Skeletal muscle satellite cell (primary cell): ENCODE data around the gene SERPINA6.

ENCODE experiments used
- H3K27me3 ChIP-seq: 2 replicates; pipeline ENCODE4 v1.7.0; 2013; ENCODE audit warnings: low read length; ENCODE audit not compliant: control insufficient read depth, insufficient read depth
- H3K36me3 ChIP-seq: 2 replicates; pipeline ENCODE4 v1.7.0; 2013; ENCODE audit warnings: mild to moderate bottlenecking, control low read depth, low read length; ENCODE audit not compliant: insufficient read depth
- H3K4me1 ChIP-seq: 2 replicates; pipeline ENCODE4 v1.7.0; 2013; ENCODE audit warnings: low read length; ENCODE audit not compliant: control insufficient read depth, insufficient read depth
- H3K4me2 ChIP-seq: 2 replicates; pipeline ENCODE4 v1.7.0; 2013; ENCODE audit warnings: mild to moderate bottlenecking, low read length
- H3K4me3 ChIP-seq: 2 replicates; pipeline ENCODE4 v1.7.0; 2013; ENCODE audit warnings: low read length
- H3K9ac ChIP-seq: 2 replicates; pipeline ENCODE4 v1.7.0; 2013; ENCODE audit warnings: mild to moderate bottlenecking, low read depth, low read length, moderate library complexity
- H3K9me3 ChIP-seq: replicated peaks from 2 replicates; pipeline ENCODE4 v1.7.0; 2013; ENCODE audit warnings: mild to moderate bottlenecking, control low read depth, low read length

Gene SERPINA6

GRCh38 chr14:94334872-94335271, 11.7 kb upstream of the SERPINA6 start:
- H3K4me3 ChIP-seq, result no peak overlapping the region
- H3K4me2 ChIP-seq, result no peak overlapping the region
- H3K9me3 ChIP-seq, result no peaks in the 10 kb centered on the region
- H3K36me3 ChIP-seq, result no peaks in the 10 kb centered on the region
- H3K27me3 ChIP-seq, result no peaks in the 10 kb centered on the region
- H3K4me1 ChIP-seq, result no peaks in the 10 kb centered on the region
- H3K9ac ChIP-seq, result no peak overlapping the region

DNA sequence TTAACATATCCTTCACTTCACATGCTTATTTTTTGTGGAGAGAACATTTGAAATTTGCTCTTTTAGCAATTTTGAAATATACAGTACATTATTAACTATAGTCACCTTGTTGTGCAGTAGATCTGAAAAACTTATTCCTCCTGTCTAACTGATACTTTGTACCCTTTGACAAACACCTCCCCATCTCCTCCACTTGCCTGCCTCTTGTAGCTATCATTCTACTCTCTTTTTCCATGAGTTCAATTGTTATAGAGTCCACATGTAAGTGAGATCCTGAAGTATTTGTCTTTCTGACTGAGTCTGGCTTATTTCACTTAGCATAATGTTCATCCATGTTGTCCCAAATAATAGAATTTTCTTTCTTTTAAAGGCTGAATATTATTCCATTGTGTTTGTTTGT, 9.5 kb upstream of the SERPINA6 start:
- Histone ChIP-seq H3K4me3 (no peak overlapping the region), H3K27me3 (no peaks in the 10 kb centered on the region), H3K9ac (no peak overlapping the region), H3K9me3 (no peaks in the 10 kb centered on the region), H3K36me3 (no peaks in the 10 kb centered on the region), H3K4me1 (no peaks in the 10 kb centered on the region), H3K4me2 (no peak overlapping the region)

GRCh38 chr14:94332063-94332583, 9.0 kb upstream of the SERPINA6 start:
- H3K36me3 ChIP-seq, result no peaks in the 10 kb centered on the region
- H3K4me1 ChIP-seq, result no peaks in the 10 kb centered on the region
- no peaks in the 10 kb centered on the region for H3K9me3 ChIP-seq
- no peaks in the 10 kb centered on the region for H3K27me3 ChIP-seq
- no peak overlapping the region for H3K9ac ChIP-seq
- H3K4me2 ChIP-seq, result no peak overlapping the region
- no peak overlapping the region for H3K4me3 ChIP-seq

- Histone ChIP-seq H3K27me3 (no peaks in the 10 kb centered on the region), H3K4me1 (no peaks in the 10 kb centered on the region), H3K4me2 (no peak overlapping the region), H3K9me3 (no peaks in the 10 kb centered on the region), H3K36me3 (no peaks in the 10 kb centered on the region), H3K9ac (no peak overlapping the region), H3K4me3 (no peak overlapping the region)
Measured at GRCh38 chr14:94331462-94331861, 8.3 kb upstream of the SERPINA6 start.

DNA sequence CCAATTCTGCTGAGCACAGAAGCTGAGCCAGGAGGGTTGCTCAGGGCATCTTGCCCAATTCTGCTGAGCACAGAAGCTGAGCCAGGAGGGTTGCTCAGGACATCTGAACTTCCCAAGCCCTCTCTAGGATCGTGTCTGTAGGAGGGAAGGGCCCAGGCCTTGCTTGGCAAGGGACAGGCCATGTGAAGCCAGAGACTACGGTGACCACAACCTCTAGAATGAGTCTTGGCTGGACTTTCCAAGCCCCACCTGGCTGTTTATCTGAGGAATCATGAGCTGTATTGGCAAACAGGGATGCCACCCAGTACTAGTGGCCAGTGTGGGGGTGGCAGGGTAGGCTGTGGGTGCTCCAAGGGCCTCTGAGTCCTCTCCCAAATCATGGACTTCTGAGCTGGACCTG, 7.7 kb upstream of the SERPINA6 start:
- Histone ChIP-seq H3K36me3 (no peaks in the 10 kb centered on the region), H3K4me1 (no peaks in the 10 kb centered on the region), H3K4me2 (no peak overlapping the region), H3K27me3 (no peaks in the 10 kb centered on the region), H3K9ac (no peak overlapping the region), H3K9me3 (no peaks in the 10 kb centered on the region), H3K4me3 (no peak overlapping the region)

DNA sequence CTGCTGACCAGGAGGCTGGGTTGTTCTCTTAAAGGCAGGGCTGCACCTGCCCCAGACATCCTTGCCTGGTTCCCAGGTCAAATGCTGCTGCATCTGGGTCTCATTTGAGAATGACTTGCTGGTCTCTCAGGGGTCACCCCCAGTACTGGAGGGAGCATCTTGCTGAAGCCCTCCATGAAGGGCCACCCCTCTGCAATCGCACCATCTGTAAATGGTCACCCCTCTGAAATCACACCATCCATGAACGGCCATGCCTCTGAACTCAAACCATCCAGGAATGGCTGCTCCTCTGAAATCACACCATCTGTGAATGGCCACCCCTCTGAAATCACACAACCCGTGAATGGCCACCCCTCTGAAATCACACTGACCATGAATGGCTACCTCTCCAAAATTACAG, 7.3 kb upstream of the SERPINA6 start:
- Histone ChIP-seq H3K9ac (no peak overlapping the region), H3K4me2 (no peak overlapping the region), H3K9me3 (no peaks in the 10 kb centered on the region), H3K36me3 (no peaks in the 10 kb centered on the region), H3K4me3 (no peak overlapping the region), H3K4me1 (no peaks in the 10 kb centered on the region), H3K27me3 (no peaks in the 10 kb centered on the region)

DNA sequence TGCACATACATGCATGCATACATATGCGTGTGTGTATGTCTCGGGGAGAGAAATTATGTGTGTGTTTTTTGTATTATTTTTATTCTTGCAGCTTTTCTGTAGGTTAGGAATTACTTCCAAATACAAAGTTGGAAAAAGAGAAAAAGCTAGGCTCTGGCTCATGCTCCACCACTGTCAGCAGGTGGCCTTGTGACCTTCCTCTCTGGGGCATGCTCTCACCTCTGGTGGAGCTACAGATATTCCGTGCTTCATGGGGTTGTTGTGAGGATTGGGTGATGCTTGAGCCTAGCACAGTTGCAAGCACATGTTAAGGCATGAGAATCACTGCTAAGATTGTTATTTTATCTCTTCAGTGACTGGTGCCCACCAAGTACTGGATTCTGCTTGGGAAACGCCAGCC, 6.7 kb upstream of the SERPINA6 start:
- Histone ChIP-seq H3K4me2 (no peak overlapping the region), H3K4me1 (no peaks in the 10 kb centered on the region), H3K9ac (no peak overlapping the region), H3K27me3 (no peaks in the 10 kb centered on the region), H3K36me3 (no peaks in the 10 kb centered on the region), H3K9me3 (no peaks in the 10 kb centered on the region), H3K4me3 (no peak overlapping the region)

DNA sequence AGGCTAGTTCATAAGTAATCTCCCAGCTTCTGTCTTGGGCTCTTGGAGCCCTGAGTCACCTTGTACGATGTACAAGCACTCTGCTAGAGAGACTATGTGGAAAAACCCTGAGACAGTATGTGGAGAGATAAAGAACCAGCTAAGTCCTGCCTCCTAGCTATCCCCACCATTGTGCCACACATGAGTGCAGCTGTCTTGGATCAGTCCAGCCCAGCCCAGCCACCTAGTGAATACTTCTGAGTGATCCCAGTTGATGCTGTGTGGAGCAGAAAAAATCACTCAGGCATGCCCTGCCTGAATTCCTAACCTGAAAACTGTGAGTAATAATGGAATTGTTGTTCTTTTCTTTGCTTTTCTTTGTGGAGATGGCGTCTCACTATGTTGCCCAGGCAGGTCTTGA, 5.1 kb upstream of the SERPINA6 start:
- H3K4me2 ChIP-seq, result no peak overlapping the region
- peaks cover 5% of the 10 kb centered on the region for H3K4me1 ChIP-seq
- H3K27me3 ChIP-seq, result no peaks in the 10 kb centered on the region
- H3K36me3 ChIP-seq, result no peaks in the 10 kb centered on the region
- no peak overlapping the region for H3K9ac ChIP-seq
- H3K9me3 ChIP-seq, result no peaks in the 10 kb centered on the region
- no peak overlapping the region for H3K4me3 ChIP-seq

GRCh38 chr14:94321421-94322271, 1.5 kb downstream of the SERPINA6 start:
- Histone ChIP-seq H3K27me3 (no peaks in the 10 kb centered on the region), H3K36me3 (no peaks in the 10 kb centered on the region), H3K9ac (no peak overlapping the region), H3K4me1 (peaks cover 13% of the 10 kb centered on the region), H3K9me3 (no peaks in the 10 kb centered on the region), H3K4me3 (no peak overlapping the region), H3K4me2 (no peak overlapping the region)

DNA sequence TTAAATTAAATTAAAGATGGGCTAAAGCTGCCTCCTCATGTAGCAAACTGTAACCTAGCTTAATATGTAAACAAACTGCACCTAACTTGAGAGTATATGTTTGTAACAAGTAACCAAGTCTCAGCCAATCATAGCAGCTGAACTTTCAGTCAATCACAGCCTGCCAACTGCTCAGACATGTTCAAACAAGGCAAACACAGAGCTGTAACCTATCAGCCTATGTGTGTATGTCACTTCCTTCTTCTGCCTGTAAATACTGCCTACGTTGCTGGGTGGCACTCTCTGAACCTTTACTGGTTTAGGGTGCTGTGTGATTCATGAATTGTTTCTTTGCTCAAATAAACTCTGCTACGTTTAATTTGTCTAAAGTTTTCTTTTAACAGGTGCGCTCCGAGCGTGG, 2.9 kb downstream of the SERPINA6 start:
- H3K4me2 ChIP-seq, result no peak overlapping the region
- no peaks in the 10 kb centered on the region for H3K36me3 ChIP-seq
- H3K27me3 ChIP-seq, result no peaks in the 10 kb centered on the region
- H3K9ac ChIP-seq, result no peak overlapping the region
- no peaks in the 10 kb centered on the region for H3K9me3 ChIP-seq
- H3K4me3 ChIP-seq, result no peak overlapping the region
- peaks cover 13% of the 10 kb centered on the region for H3K4me1 ChIP-seq

DNA sequence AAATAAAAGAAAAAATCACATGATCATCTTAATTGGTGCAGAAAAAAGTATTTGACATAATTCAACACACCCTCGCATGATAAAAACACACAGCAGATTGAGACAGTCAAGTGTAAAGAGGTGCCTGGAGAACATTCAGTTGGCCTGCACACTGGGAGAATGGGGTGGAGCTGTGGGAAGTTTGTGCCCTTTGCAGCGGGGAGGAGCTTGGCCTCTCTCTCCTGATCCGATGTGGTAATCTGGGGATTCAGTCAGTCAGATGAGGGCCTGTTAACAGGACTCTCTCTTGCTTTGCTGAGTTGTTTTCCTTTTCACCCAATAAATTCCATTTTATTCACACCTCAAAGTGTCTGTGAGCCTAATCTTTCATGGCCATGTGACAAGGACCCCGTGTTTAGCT, 5.9 kb downstream of the SERPINA6 start:
- no peak overlapping the region for H3K4me3 ChIP-seq
- H3K4me2 ChIP-seq, result no peak overlapping the region
- H3K36me3 ChIP-seq, result no peaks in the 10 kb centered on the region
- peaks cover 4% of the 10 kb centered on the region for H3K4me1 ChIP-seq
- no peak overlapping the region for H3K9ac ChIP-seq
- H3K27me3 ChIP-seq, result no peaks in the 10 kb centered on the region
- no peaks in the 10 kb centered on the region for H3K9me3 ChIP-seq

GRCh38 chr14:94316692-94317091, 6.4 kb downstream of the SERPINA6 start:
- H3K27me3 ChIP-seq, result no peaks in the 10 kb centered on the region
- no peak overlapping the region for H3K9ac ChIP-seq
- no peak overlapping the region for H3K4me3 ChIP-seq
- no peak overlapping the region for H3K4me2 ChIP-seq
- H3K36me3 ChIP-seq, result no peaks in the 10 kb centered on the region
- H3K4me1 ChIP-seq, result peaks cover 4% of the 10 kb centered on the region
- H3K9me3 ChIP-seq, result no peaks in the 10 kb centered on the region
